Lung (tissue), 12 donors: ENCODE data around the gene LPAR3. TPM values are rescaled to one million over a fixed set of nuclear protein-coding genes. Genes with fewer than 3 reads are reported as not detected.
A peak's percentile ranks its signal among the peaks of the same experiment; 100 is the strongest.

Experiments used
- ATAC-seq: fragments of 200-7000 bp; cut with Tn5 transposase; one replicate; pipeline ENCODE4 v1.9.1; 2020; ENCODE audit warnings: moderate number of reproducible peaks; ENCODE audit not compliant: insufficient read depth, low FRiP score
- DNase-seq, 3 donors: peaks; one replicate each; pipeline ENCODE4 v3.0.0-alpha.2; 2013 to 2017
- H3K27ac ChIP-seq, 2 donors: one replicate each; pipeline ENCODE4 v1.5.1; 2013; ENCODE audit warnings: mild to moderate bottlenecking in 2 of 2, moderate library complexity in 2 of 2, control low read depth in 1 of 2, inconsistent platforms in 1 of 2, low read depth in 1 of 2, low read length in 1 of 2
- H3K27me3 ChIP-seq, 3 donors: one replicate each; pipeline ENCODE4 v1.5.1; 2013; ENCODE audit warnings: low read length in 2 of 3; ENCODE audit not compliant: control insufficient read depth in 3 of 3, insufficient read depth in 3 of 3
- H3K36me3 ChIP-seq, 4 donors: one replicate each; pipeline ENCODE4 v1.5.1; 2013; ENCODE audit warnings: low read length in 4 of 4, mild to moderate bottlenecking in 1 of 4, moderate library complexity in 1 of 4; ENCODE audit not compliant: control insufficient read depth in 4 of 4, insufficient read depth in 4 of 4
- H3K4me1 ChIP-seq, 5 donors: one replicate each; pipeline ENCODE4 v1.5.1; 2013; ENCODE audit warnings: low read length in 5 of 5, mild to moderate bottlenecking in 2 of 5, moderate library complexity in 1 of 5; ENCODE audit not compliant: control insufficient read depth in 5 of 5, insufficient read depth in 5 of 5
- H3K4me3 ChIP-seq: one replicate; pipeline ENCODE4 v1.5.1; 2013; ENCODE audit warnings: mild to moderate bottlenecking, control low read depth, moderate library complexity
- H3K9ac ChIP-seq, 2 donors: one replicate each; pipeline ENCODE4 v1.5.1; 2013; ENCODE audit warnings: low read length in 2 of 2, control low read depth in 1 of 2; ENCODE audit not compliant: insufficient read depth in 1 of 2
- H3K9me3 ChIP-seq, 4 donors: one replicate each; pipeline ENCODE4 v1.5.1; 2013; ENCODE audit warnings: low read length in 3 of 4, mild to moderate bottlenecking in 1 of 4, moderate library complexity in 1 of 4; ENCODE audit not compliant: control insufficient read depth in 4 of 4, insufficient read depth in 3 of 4
- CTCF ChIP-seq: IDR thresholded peaks from 2 replicates; pipeline ENCODE4 v1.5.1; 2012; ENCODE audit warnings: mild to moderate bottlenecking; ENCODE audit errors: control extremely low read depth, extremely low read depth
- WGBS, 2 donors: extraction: QIAGEN DNeasy Blood & Tissue Kit; methylation state at CpG; one replicate each; pipeline ENCODE4 v1.1.7; 2013; 5-methylcytosine and 5-hydroxymethylcytosine counted together
- polyA plus RNA-seq, 2 donors: library from polyadenylated mRNA; stranded (reverse); fragments of 200-250 nt; gene quantifications; one replicate each; pipeline ENCODE4 v1.2.1, GENCODE V29; 2013
- total RNA-seq, 2 donors: library from RNA; depleted of rRNA in 1 of 2; stranded (reverse); fragments of >200 nt in 1 of 2; gene quantifications; one replicate each; pipeline ENCODE4 v1.2.1, GENCODE V29; 2014 to 2021
- donor health status: control.
- donor health status: control.
- donor health status: Bipolar disorder and iron deficiency.
- donor health status: healthy.
- donor health status: DM: yes; HTN: yes; CAD: no.

Gene LPAR3
- total and polyA plus RNA-seq, 4 donors: 0.98 to 8.3 (median 5.3) TPM

- no peak for TF ChIP-seq CTCF
- no peaks in the 10 kb centered on the region for H3K4me1 ChIP-seq
These were observed 90.3 kb downstream of the LPAR3 start for GRCh38 chr1:84802567-84803232.

GRCh38 chr1:84800090-84801073 lies 92.6 kb downstream of the LPAR3 start:
- DNase-seq (no peak), ATAC-seq (no peak)
- Histone ChIP-seq H3K9me3 (peaks cover 0 to 3% (median 0%) of the 10 kb centered on the region in 4 donors), H3K36me3 (no peaks in the 10 kb centered on the region), H3K27ac (no peak overlapping the region), H3K4me3 (no peak overlapping the region), H3K4me1 (no peaks in the 10 kb centered on the region), H3K9ac (no peak overlapping the region), H3K27me3 (no peaks in the 10 kb centered on the region)
- TF ChIP-seq CTCF: no peak
- 81 to 87% methylated on average over 7 of the region's 7 CpGs for WGBS, 2 donors

More at GRCh38 chr1:84802567-84803232, 90.3 kb downstream of the LPAR3 start:
- ATAC-seq (no peak), DNase-seq (no peak)
- Histone ChIP-seq H3K9me3 (no peaks in the 10 kb centered on the region), H3K36me3 (no peaks in the 10 kb centered on the region), H3K4me3 (no peak overlapping the region), H3K27ac (no peak overlapping the region), H3K27me3 (no peaks in the 10 kb centered on the region), H3K9ac (no peak overlapping the region)
- 91 to 96% methylated on average over 1 of the region's 1 CpG for WGBS, 2 donors

GRCh38 chr1:84797603-84798002 lies 95.4 kb downstream of the LPAR3 start:
- no peaks in the 10 kb centered on the region for H3K27me3 ChIP-seq
- DNase-seq (no peak), ATAC-seq (no peak)
- H3K9ac ChIP-seq: no peak overlapping the region
- no peak overlapping the region for H3K4me3 ChIP-seq
- no peaks in the 10 kb centered on the region for H3K36me3 ChIP-seq
- no peak for TF ChIP-seq CTCF
- H3K4me1 ChIP-seq: no peaks in the 10 kb centered on the region
- H3K9me3 ChIP-seq: peaks cover 0 to 7% (median 0%) of the 10 kb centered on the region in 4 donors
- 88 to 95% methylated on average over 3 of the region's 3 CpGs for WGBS, 2 donors
- peak overlapping the region in 1 of 2 donors; percentile 70 for H3K27ac ChIP-seq
